Left renal cortex interstitium (tissue), 4 donors: ENCODE results near the gene UNC50. TPM values are rescaled to one million over a fixed set of nuclear protein-coding genes. Genes with fewer than 3 reads are reported as not detected.
"Not testable (repeated sequence)": the region's sequence is repeated elsewhere in the genome, so short reads cannot be mapped to it uniquely, and the experiment has no call there.

Source experiments
- DNase-seq, 4 donors: peaks; one replicate each; pipeline ENCODE4 v3.0.0-alpha.2; 2013; ENCODE audit warnings: low read depth in 4 of 4, low spot score in 2 of 4, missing footprints in 1 of 4
- polyA plus RNA-seq, 4 donors: library from polyadenylated mRNA; unstranded; fragments of 120-200 nt; gene quantifications; one replicate each; pipeline ENCODE4 v1.2.1, GENCODE V29; 2013; ENCODE audit not compliant: insufficient read length in 4 of 4

The UNC50 gene
- polyA plus RNA-seq, 4 donors = 66.1 to 80.6 (median 71.8) TPM

DNA sequence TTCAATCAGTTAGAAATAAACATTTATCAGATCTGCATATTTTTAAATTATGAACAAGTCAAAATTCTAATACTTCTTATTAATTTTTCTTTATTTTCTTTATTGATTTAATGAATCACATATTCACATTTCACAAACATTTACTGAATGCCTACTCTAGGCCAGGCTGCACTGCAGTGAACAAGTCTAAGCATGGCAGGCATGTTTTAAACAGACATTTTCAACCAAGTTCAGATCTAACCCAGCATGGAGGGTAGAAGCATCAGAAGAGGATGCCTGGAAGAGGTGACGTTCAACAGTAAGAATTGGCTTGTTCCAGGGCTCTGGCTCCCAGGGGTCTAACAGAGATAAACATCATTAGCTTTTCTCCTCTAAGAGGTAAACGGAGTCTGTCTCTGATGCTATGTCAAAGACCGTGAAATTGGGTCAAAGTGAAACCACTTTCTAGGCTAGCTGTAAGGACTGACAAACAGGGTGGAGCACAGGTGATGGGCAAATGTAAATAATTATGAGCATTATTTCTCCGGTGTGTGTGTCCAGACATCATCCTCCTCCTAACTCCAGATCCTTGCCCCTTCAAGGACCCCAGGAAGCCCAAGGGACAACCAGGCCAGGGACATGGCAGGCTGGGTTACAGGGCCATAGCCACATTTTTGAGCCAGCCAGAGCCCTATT lies 50.6 kb downstream of the UNC50 start:
- DNase-seq = no peak

DNA sequence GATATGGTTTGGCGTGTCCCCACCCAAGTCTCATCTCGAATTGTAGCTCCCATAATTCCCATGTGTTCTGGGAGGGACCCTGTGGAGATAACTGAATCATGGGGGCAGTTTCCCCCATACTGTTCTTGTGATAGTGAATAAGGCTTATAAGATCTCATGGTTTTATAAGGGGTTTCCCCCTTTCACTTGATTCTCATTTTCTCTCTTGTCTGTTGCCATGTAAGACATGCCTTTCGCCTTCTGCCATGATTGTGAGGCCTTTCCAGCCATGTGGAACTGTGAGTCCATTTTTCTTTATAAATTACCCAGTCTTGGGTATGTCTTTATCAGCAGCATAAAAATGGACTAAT lies 51.1 kb downstream of the UNC50 start:
- DNase-seq = not testable (repeated sequence)

- DNase-seq = no peak
Measured at GRCh38 chr2:98663511-98664090, 55.2 kb downstream of the UNC50 start.

GRCh38 chr2:98664323-98664722 lies 55.9 kb downstream of the UNC50 start:
- DNase-seq = no peak

DNA sequence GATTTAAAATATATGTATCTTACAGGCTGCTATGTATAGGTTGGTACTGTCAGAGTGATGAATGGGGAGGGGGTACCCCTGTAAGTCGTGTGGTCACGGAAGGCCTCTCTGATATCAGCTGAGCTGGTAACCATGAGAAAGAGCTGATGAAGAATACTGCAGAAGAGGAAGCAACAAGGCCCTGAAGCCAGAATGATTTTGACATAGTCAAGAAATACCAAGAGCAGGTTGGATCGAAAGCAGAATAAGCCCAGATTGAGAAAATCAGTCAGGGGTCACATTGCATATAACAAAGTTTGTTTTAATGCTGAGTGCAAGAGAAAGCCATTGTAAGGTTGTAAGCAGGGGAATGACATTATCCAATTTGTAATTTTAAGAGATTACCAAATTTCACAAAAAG lies 57.3 kb downstream of the UNC50 start:
- DNase-seq = no peak

Other genes starting within 250 kb of the UNC50 start
- gene INPP4A, start 163.7 kb upstream of the UNC50 start, polyA plus RNA-seq = 10 to 100 TPM; 17.4 to 27.6 (median 20.5) TPM
- gene COA5, start 77 bp upstream of the UNC50 start, polyA plus RNA-seq = 10 to 100 TPM; 78.7 to 89.1 (median 81.3) TPM
- gene MGAT4A, start 122.5 kb downstream of the UNC50 start, polyA plus RNA-seq = 10 to 100 TPM; 23.1 to 35.9 (median 29.2) TPM